NK-92 (cell line): ENCODE measurements around the gene HNRNPCL4.
"Not testable (repeated sequence)": the region's sequence is repeated elsewhere in the genome, so short reads cannot be mapped to it uniquely, and the experiment has no call there.

Experiments used
- DNase-seq: peaks from one replicate; lab custom pipeline; 2025; ENCODE audit not compliant: unreplicated experiment; lab: John Stamatoyannopoulos, UW

The HNRNPCL4 gene

DNA sequence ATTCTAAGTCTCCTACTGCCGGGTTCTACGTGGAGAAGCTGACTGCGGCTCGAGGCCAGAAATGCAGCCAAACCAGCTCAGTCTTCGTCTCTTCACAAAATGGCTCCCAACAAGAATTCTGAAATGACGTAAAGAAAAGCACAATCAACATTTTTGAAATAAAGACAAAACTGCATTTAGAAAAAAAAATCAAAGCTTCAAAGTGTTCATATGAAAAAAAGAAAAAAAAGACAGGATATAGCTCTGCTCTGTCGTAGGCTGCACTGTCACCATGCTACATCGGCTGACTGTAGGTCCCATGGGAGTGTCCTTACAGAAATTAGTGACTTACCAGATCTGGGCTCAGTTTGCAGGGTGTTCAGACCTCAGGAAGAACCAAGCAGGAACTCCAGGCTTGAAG lies at the start of gene HNRNPCL4:
TSS of gene HNRNPCL4 (minus strand) at position 101 of the 400 bp plus-strand sequence. CDS start 164 bp downstream, outside the sequence.
- not testable (repeated sequence) for DNase-seq

DNA sequence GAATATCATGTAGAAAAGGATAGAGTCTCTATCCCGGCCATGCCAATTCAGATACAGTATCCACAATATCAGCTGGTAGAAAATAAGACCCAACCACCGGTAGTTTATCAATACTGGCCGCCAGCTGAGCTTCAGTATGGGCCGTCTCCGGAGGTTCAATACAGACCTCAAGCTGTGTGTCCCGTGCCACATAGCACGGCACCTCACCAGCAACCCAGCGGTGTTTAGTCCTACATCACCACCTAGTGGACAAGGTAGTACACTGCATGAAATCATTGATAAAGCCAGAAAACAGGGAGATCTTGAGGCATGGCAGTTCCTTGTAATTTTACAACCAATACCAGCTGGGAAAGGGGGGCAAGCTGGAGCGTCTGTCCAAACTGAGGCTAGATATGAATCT lies 43.3 kb upstream of the HNRNPCL4 start:
- not testable (repeated sequence) for DNase-seq

DNA sequence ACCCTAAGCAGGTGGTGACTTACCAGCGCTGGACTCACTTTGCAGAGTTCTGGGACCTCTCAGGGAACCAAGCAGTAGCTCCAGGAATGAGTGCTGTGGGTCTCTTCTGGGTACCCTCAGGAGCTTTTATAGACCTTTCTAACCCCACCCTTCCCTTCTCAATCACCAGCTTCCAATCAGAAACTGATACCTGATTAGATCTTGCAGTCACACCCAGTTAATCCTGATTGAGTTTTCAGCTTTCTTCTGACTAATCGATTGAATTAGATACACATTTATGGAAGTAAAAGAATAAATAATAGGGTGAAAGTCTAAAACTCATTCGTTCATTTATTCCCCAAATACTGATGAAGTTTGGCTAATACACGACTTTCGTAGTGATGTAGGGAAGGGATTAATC lies 35.9 kb upstream of the HNRNPCL4 start, which contains the start of gene PRAMEF13:
TSS of gene PRAMEF13 (minus strand) at position 101 of the 400 bp plus-strand sequence. CDS start 1,820 bp downstream, outside the sequence.
- not testable (repeated sequence) for DNase-seq

DNA sequence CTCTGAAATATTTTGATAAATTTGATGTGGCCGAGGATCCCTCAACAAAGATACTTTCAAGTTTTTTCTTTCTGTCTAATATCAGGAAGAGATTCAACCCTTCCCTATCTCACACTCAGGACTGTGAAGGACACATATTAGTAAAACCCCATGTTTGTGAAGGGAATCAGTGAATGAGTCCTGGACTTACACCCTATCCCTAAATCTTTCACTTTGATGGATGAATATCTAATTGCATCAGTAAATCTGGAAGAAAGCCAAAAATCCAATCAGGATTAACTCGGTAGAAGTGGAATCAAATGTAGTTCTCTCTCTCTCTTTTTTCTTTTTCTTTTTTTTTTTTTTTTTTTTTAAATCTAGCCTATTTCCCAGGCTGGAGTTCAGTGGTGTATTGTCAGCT lies 6.1 kb upstream of the HNRNPCL4 start, which contains the start of gene PRAMEF9:
TSS of gene PRAMEF9 (plus strand) at position 301 of the 400 bp plus-strand sequence. CDS start 3,433 bp downstream, outside the sequence.
- DNase-seq: not testable (repeated sequence)

DNA sequence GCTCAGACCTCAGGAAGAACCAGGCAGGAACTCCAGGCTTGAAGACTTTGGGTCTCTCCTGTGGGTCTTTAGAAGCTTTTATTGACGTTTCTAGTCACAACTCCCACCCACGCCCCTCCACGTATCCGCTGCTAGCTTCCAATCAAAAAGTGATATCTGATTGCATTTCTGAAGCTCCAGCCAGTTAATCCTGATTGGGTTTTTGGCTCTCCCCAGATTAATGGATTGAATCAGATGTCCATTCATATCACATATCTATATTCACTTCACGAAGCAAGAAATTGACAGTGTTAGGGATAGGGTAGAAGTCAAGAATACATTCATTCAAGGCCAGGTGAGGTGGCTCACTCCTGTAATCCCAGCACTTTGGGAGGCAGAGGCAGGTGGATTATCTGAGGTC lies 9.5 kb downstream of the HNRNPCL4 start, which contains the start of gene PRAMEF26:
TSS of gene PRAMEF26 (minus strand) at position 101 of the 400 bp plus-strand sequence. CDS start 2,914 bp downstream, outside the sequence.
- DNase-seq: not testable (repeated sequence)

DNA sequence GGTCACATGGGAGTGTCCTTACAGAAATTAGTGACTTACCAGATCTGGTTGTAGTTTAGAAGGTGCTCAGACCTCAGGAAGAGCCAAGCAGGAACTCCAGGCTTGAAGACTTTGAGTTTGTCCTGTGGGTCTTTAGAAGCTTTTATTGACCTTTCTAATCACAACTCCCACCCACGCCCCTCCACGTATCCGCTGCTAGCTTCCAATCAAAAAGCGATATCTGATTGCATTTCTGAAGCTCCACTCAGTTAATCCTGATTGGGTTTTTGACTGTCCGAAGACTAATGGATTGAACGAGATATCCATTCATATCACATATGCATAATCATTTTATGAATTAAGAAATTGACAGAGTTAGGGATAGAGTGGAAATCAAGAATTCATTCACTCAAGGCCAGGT lies 48.7 kb downstream of the HNRNPCL4 start, which contains the start of gene HNRNPCL2:
TSS of gene HNRNPCL2 (minus strand) at position 101 of the 400 bp plus-strand sequence. CDS start 454 bp downstream, outside the sequence.
- DNase-seq: not testable (repeated sequence)
